Brain microvascular endothelial cell (primary cell): Measurements from ENCODE around the gene ZBTB26.
"Not testable (repeated sequence)": the region's sequence is repeated elsewhere in the genome, so short reads cannot be mapped to it uniquely, and the experiment has no call there.

Experiments used
- DNase-seq: peaks from one replicate; pipeline ENCODE4 v3.0.0-alpha.2; 2020
- H3K27ac ChIP-seq: fragments of 250-450 bp; sonication (Bioruptor Pico); 2 replicates; pipeline ENCODE4 v1.5.1; 2020; ENCODE audit warnings: mild to moderate bottlenecking, moderate library complexity
- H3K27me3 ChIP-seq: fragments of 250-450 bp; sonication (Bioruptor Pico); replicated peaks from 2 replicates; pipeline ENCODE4 v1.5.1; 2020; ENCODE audit warnings: mild to moderate bottlenecking
- H3K36me3 ChIP-seq: fragments of 250-450 bp; sonication (Bioruptor Pico); replicated peaks from 2 replicates; pipeline ENCODE4 v1.5.1; 2020; ENCODE audit warnings: mild to moderate bottlenecking
- H3K4me3 ChIP-seq: 2 replicates; pipeline ENCODE4 v1.5.1; 2011; ENCODE audit warnings: low read depth, mild to moderate bottlenecking, control low read depth, low read length, moderate library complexity
- CTCF ChIP-seq: IDR thresholded peaks from 2 replicates; pipeline ENCODE4 v1.5.1; 2011; ENCODE audit warnings: low read depth, mild to moderate bottlenecking, moderate library complexity, low read length, control low read depth, inconsistent platforms; ENCODE audit errors: missing control alignments
- in situ Hi-C: cut with HindIII; loops from 2 replicates; pipeline ENCODE4 v1.10.0; 2017; ENCODE audit warnings: low sequenced_read_pairs, low pct_ligation_motif_present

Gene ZBTB26

GRCh38 chr9:122922713-122923112 lies 8.6 kb downstream of the ZBTB26 start:
- no peak overlapping the region for H3K27ac ChIP-seq
- in situ Hi-C loops, result no loop called here
- H3K4me3 ChIP-seq, result no peak overlapping the region
- H3K36me3 ChIP-seq, result peaks cover 12% of the 10 kb centered on the region
- no peak for TF ChIP-seq CTCF
- no peaks in the 10 kb centered on the region for H3K27me3 ChIP-seq
- no peak for DNase-seq

- Histone ChIP-seq H3K27me3 (no peaks in the 10 kb centered on the region), H3K36me3 (peaks cover 12% of the 10 kb centered on the region), H3K27ac (no peak overlapping the region), H3K4me3 (no peak overlapping the region)
- DNase-seq, result no peak
- TF ChIP-seq CTCF, result no peak
- in situ Hi-C loops, result no loop called here
Measured at GRCh38 chr9:122918310-122918709, 13.0 kb downstream of the ZBTB26 start.

GRCh38 chr9:122912964-122913673 lies 18.2 kb downstream of the ZBTB26 start, which contains the start of gene ZBTB6:
TSS of gene ZBTB6 (minus strand) at chr9:122913323. CDS start at chr9:122912072, 1,251 bp downstream.
- peak; percentile 79 for DNase-seq
- H3K27me3 ChIP-seq, result no peaks in the 10 kb centered on the region

GRCh38 chr9:122912671-122912963 lies 18.7 kb downstream of the ZBTB26 start:
- in situ Hi-C loops, result no loop called here
- no peak for DNase-seq
- Histone ChIP-seq H3K27ac (peak overlapping the region; percentile 88), H3K4me3 (peak overlapping the region; percentile 92), H3K27me3 (no peaks in the 10 kb centered on the region), H3K36me3 (peaks cover 9% of the 10 kb centered on the region)
- no peak for TF ChIP-seq CTCF

More at GRCh38 chr9:122912964-122913673, 18.2 kb downstream of the ZBTB26 start, which contains the start of gene ZBTB6:
- Histone ChIP-seq H3K4me3 (peak within 1 kb of the TSS; percentile 92), H3K27ac (peak within 1 kb of the TSS; percentile 88), H3K36me3 (peaks cover 9% of the 10 kb centered on the region)
- in situ Hi-C loops, result no loop called here
- TF ChIP-seq CTCF, result no peak

GRCh38 chr9:122906122-122906521 lies 25.2 kb downstream of the ZBTB26 start:
- H3K4me3 ChIP-seq, DNase-seq, H3K36me3 ChIP-seq, H3K27ac ChIP-seq, H3K27me3 ChIP-seq, in situ Hi-C loops: not testable (repeated sequence)

GRCh38 chr9:122904823-122905710 lies 26.2 kb downstream of the ZBTB26 start, which contains the start of gene RC3H2:
TSS of gene RC3H2 (minus strand) at chr9:122905359. CDS start at chr9:122897509, 7,850 bp downstream.
- no peaks in the 10 kb centered on the region for H3K36me3 ChIP-seq
- in situ Hi-C loops, result no loop called here
- H3K4me3 ChIP-seq, result peak within 1 kb of the TSS; percentile 65
- peak; percentile 100 for DNase-seq
- no peaks in the 10 kb centered on the region for H3K27me3 ChIP-seq
- TF ChIP-seq CTCF, result no peak
- H3K27ac ChIP-seq, result peak within 1 kb of the TSS; percentile 94
